Endodermal cell (in vitro differentiated cells): ENCODE measurements around the gene ABCC1. TPM values are rescaled to one million over a fixed set of nuclear protein-coding genes. Genes with fewer than 3 reads are reported as not detected.

Experiments
- DNase-seq: peaks from one replicate; pipeline ENCODE4 v3.0.0-alpha.2; 2017
- H3K27ac ChIP-seq: 2 replicates; pipeline ENCODE4 v1.5.1; 2013; ENCODE audit warnings: mild to moderate bottlenecking, low read depth, low read length, moderate library complexity
- H3K27me3 ChIP-seq: 2 replicates; pipeline ENCODE4 v1.6.1; 2013; ENCODE audit warnings: mild to moderate bottlenecking, low read length, moderate library complexity; ENCODE audit not compliant: insufficient read depth, control insufficient read depth, poor library complexity, severe bottlenecking
- H3K36me3 ChIP-seq: 2 replicates; pipeline ENCODE4 v1.7.0; 2013; ENCODE audit warnings: mild to moderate bottlenecking, low read length, moderate library complexity; ENCODE audit not compliant: control insufficient read depth, insufficient read depth
- H3K4me1 ChIP-seq: one replicate; pipeline ENCODE4 v1.7.0; 2013; ENCODE audit warnings: low read length; ENCODE audit not compliant: control insufficient read depth, insufficient read depth
- H3K4me3 ChIP-seq: 2 replicates; pipeline ENCODE4 v1.5.1; 2013; ENCODE audit warnings: mild to moderate bottlenecking, low read length, moderate library complexity
- H3K9ac ChIP-seq: 2 replicates; pipeline ENCODE4 v1.6.1; 2013; ENCODE audit warnings: mild to moderate bottlenecking, low read length, moderate library complexity; ENCODE audit not compliant: poor library complexity, severe bottlenecking; ENCODE audit errors: extremely low read depth
- H3K9me3 ChIP-seq: 2 replicates; pipeline ENCODE4 v1.6.1; 2013; ENCODE audit warnings: mild to moderate bottlenecking, low read length, moderate library complexity; ENCODE audit not compliant: control insufficient read depth
- H3K27ac Mint-ChIP-seq: 2 replicates; pipeline ENCODE4 v1.8.0; 2020; ENCODE audit warnings: mixed read lengths
- H3K27me3 Mint-ChIP-seq: 2 replicates; pipeline ENCODE4 v1.8.0; 2021; ENCODE audit warnings: mild to moderate bottlenecking, mixed read lengths; ENCODE audit not compliant: insufficient read depth
- H3K36me3 Mint-ChIP-seq: 2 replicates; pipeline ENCODE4 v1.8.0; 2020; ENCODE audit warnings: low read depth, mixed read lengths
- H3K4me1 Mint-ChIP-seq: 2 replicates; pipeline ENCODE4 v1.8.0; 2020; ENCODE audit warnings: mixed read lengths
- H3K4me3 Mint-ChIP-seq: 2 replicates; pipeline ENCODE4 v1.8.0; 2020; ENCODE audit warnings: mild to moderate bottlenecking, moderate library complexity, mixed read lengths
- H3K9me3 Mint-ChIP-seq: 2 replicates; pipeline ENCODE4 v1.8.0; 2020; ENCODE audit warnings: mild to moderate bottlenecking, mixed read lengths
- CTCF ChIP-seq: fragments of 200-600 bp; sonication (generic); conservative IDR thresholded peaks from 2 replicates; pipeline ENCODE4 v1.5.0; 2021; ENCODE audit warnings: antibody characterized with exemption, mild to moderate bottlenecking
- WGBS, 2 experiments: methylation state at CpG; one replicate each; pipeline versions ENCODE4 v1.1.5 to v1.1.7; 2013; ENCODE audit warnings: missing lambda C conversion rate in 2 of 2, mixed read lengths in 1 of 2; ENCODE audit not compliant: insufficient coverage in 1 of 2, insufficient read length in 1 of 2; 5-methylcytosine and 5-hydroxymethylcytosine counted together
- total RNA-seq, 2 donors: library from RNA; stranded (reverse); fragmentation: NEBNext Ultra II Directional in 1 of 2; extraction: Animal tissue kit (Norgen Biotek cat#: 25700) in 1 of 2; gene quantifications; 2 replicates in 1 of 2; 3 replicates in 1 of 2; pipeline ENCODE4 v1.2.1, GENCODE V29; 2021

ABCC1 gene
- total RNA-seq, 2 donors from 2014 or later: 47.1 to 51.2 TPM

- H3K27ac ChIP-seq: no peak overlapping the region
- Mint-ChIP-seq H3K4me3 (no peak overlapping the region), H3K4me1 (peaks cover 22% of the 10 kb centered on the region)
Observed at GRCh38 chr16:15952265-15952711, 2.9 kb downstream of the ABCC1 start.

GRCh38 chr16:15953477-15953876 is 4.1 kb downstream of the ABCC1 start:
- no peak overlapping the region for H3K9ac ChIP-seq
- Mint-ChIP-seq H3K27me3 (no peaks in the 10 kb centered on the region), H3K27ac (peak overlapping the region; percentile 21), H3K4me1 (peaks cover 24% of the 10 kb centered on the region), H3K36me3 (peaks cover 6% of the 10 kb centered on the region), H3K9me3 (no peaks in the 10 kb centered on the region), H3K4me3 (no peak overlapping the region)
- H3K27me3 ChIP-seq: no peaks in the 10 kb centered on the region
- 91 to 95% methylated on average over 8 of the region's 8 CpGs for WGBS, 2 experiments
- no peaks in the 10 kb centered on the region for H3K9me3 ChIP-seq
- peaks cover 3% of the 10 kb centered on the region for H3K4me1 ChIP-seq
- no peak overlapping the region for H3K4me3 ChIP-seq
- no peak for TF ChIP-seq CTCF
- no peak overlapping the region for H3K27ac ChIP-seq
- H3K36me3 ChIP-seq: no peaks in the 10 kb centered on the region
- DNase-seq: no peak

More at GRCh38 chr16:15952265-15952711, 2.9 kb downstream of the ABCC1 start:
- Mint-ChIP-seq H3K9me3 (no peaks in the 10 kb centered on the region), H3K27ac (no peak overlapping the region), H3K27me3 (no peaks in the 10 kb centered on the region), H3K36me3 (peaks cover 6% of the 10 kb centered on the region)
- no peak for TF ChIP-seq CTCF
- no peak overlapping the region for H3K4me3 ChIP-seq
- H3K27me3 ChIP-seq: no peaks in the 10 kb centered on the region
- H3K9me3 ChIP-seq: no peaks in the 10 kb centered on the region
- no peaks in the 10 kb centered on the region for H3K36me3 ChIP-seq
- H3K4me1 ChIP-seq: no peaks in the 10 kb centered on the region
- WGBS, 2 experiments: 84 to 85% methylated on average over 3 to 4 of the region's 5 CpGs
- no peak for DNase-seq
- no peak overlapping the region for H3K9ac ChIP-seq

- peaks cover 6% of the 10 kb centered on the region for H3K4me1 ChIP-seq
- H3K9ac ChIP-seq: no peak overlapping the region
- no peaks in the 10 kb centered on the region for H3K36me3 ChIP-seq
- no peak overlapping the region for H3K27ac Mint-ChIP-seq
- TF ChIP-seq CTCF: no peak
- WGBS, 2 experiments: 74 to 83% methylated on average over 5 to 15 of the region's 17 CpGs
- no peak for DNase-seq
- H3K27me3 ChIP-seq: no peaks in the 10 kb centered on the region
- no peak overlapping the region for H3K4me3 ChIP-seq
- H3K4me3 Mint-ChIP-seq: no peak overlapping the region
- H3K36me3 Mint-ChIP-seq: peaks cover 6% of the 10 kb centered on the region
- H3K27ac ChIP-seq: no peak overlapping the region
- H3K27me3 Mint-ChIP-seq: no peaks in the 10 kb centered on the region
- no peaks in the 10 kb centered on the region for H3K9me3 ChIP-seq
- no peaks in the 10 kb centered on the region for H3K9me3 Mint-ChIP-seq
- H3K4me1 Mint-ChIP-seq: peaks cover 31% of the 10 kb centered on the region
Observed at GRCh38 chr16:15953929-15954813, 4.8 kb downstream of the ABCC1 start.
